ENCODE results near the gene RERE. TPM values are rescaled to one million over a fixed set of nuclear protein-coding genes. Genes with fewer than 3 reads are reported as not detected.
A peak's percentile ranks its signal among the peaks of the same experiment; 100 is the strongest.

Gene RERE
- total RNA-seq, 1 experiment from 2014 or later: 47.4 TPM

GRCh38 chr1:8329858-8330257 lies 487.6 kb downstream of the RERE start:
- no peak overlapping the region for H3K27ac ChIP-seq

GRCh38 chr1:8329439-8329838 lies 488.0 kb downstream of the RERE start:
- Histone ChIP-seq H3K36me3 (peaks cover 21% of the 10 kb centered on the region), H3K4me3 (no peak overlapping the region), H3K27ac (no peak overlapping the region), H3K9me3 (replicated peaks) (no peaks in the 10 kb centered on the region), H3K27me3 (no peaks in the 10 kb centered on the region), H3K4me1 (no peaks in the 10 kb centered on the region)
- DNase-seq: no peak

More at GRCh38 chr1:8329858-8330257, 487.6 kb downstream of the RERE start:
- H3K27me3 ChIP-seq: no peaks in the 10 kb centered on the region
- no peaks in the 10 kb centered on the region for H3K9me3 ChIP-seq (replicated peaks)
- H3K4me3 ChIP-seq: no peak overlapping the region
- DNase-seq: no peak
- H3K4me1 ChIP-seq: no peaks in the 10 kb centered on the region
- peaks cover 24% of the 10 kb centered on the region for H3K36me3 ChIP-seq

- Histone ChIP-seq H3K27me3 (no peaks in the 10 kb centered on the region), H3K36me3 (peaks cover 11% of the 10 kb centered on the region), H3K9me3 (replicated peaks) (no peaks in the 10 kb centered on the region), H3K27ac (no peak overlapping the region), H3K4me3 (no peak overlapping the region), H3K4me1 (no peaks in the 10 kb centered on the region)
- DNase-seq: no peak
Measured at GRCh38 chr1:8328271-8328670, 489.2 kb downstream of the RERE start.

GRCh38 chr1:8326265-8326664 lies 491.2 kb downstream of the RERE start:
- no peak for DNase-seq
- Histone ChIP-seq H3K27me3 (no peaks in the 10 kb centered on the region), H3K4me3 (no peak overlapping the region), H3K27ac (no peak overlapping the region), H3K36me3 (peaks cover 3% of the 10 kb centered on the region), H3K9me3 (replicated peaks) (no peaks in the 10 kb centered on the region), H3K4me1 (no peaks in the 10 kb centered on the region)

- no peak for DNase-seq
- Histone ChIP-seq H3K4me3 (no peak overlapping the region), H3K4me1 (no peaks in the 10 kb centered on the region), H3K27ac (no peak overlapping the region), H3K36me3 (peaks cover 1% of the 10 kb centered on the region), H3K9me3 (replicated peaks) (no peaks in the 10 kb centered on the region), H3K27me3 (no peaks in the 10 kb centered on the region)
Measured at GRCh38 chr1:8325771-8326170, 491.7 kb downstream of the RERE start.

- no peak for DNase-seq
- no peaks in the 10 kb centered on the region for H3K27me3 ChIP-seq
- no peak overlapping the region for H3K27ac ChIP-seq
- no peaks in the 10 kb centered on the region for H3K9me3 ChIP-seq (replicated peaks)
- no peaks in the 10 kb centered on the region for H3K4me1 ChIP-seq
- H3K36me3 ChIP-seq: no peaks in the 10 kb centered on the region
- no peak overlapping the region for H3K4me3 ChIP-seq
Measured at GRCh38 chr1:8324176-8324810, 493.1 kb downstream of the RERE start.

GRCh38 chr1:8323706-8324105 lies 493.7 kb downstream of the RERE start:
- no peak overlapping the region for H3K27ac ChIP-seq
- H3K4me3 ChIP-seq: no peak overlapping the region
- no peaks in the 10 kb centered on the region for H3K4me1 ChIP-seq
- no peaks in the 10 kb centered on the region for H3K27me3 ChIP-seq
- no peaks in the 10 kb centered on the region for H3K36me3 ChIP-seq
- no peaks in the 10 kb centered on the region for H3K9me3 ChIP-seq (replicated peaks)
- peak in 1 of 2 experiments; percentile 37 for DNase-seq

DNA sequence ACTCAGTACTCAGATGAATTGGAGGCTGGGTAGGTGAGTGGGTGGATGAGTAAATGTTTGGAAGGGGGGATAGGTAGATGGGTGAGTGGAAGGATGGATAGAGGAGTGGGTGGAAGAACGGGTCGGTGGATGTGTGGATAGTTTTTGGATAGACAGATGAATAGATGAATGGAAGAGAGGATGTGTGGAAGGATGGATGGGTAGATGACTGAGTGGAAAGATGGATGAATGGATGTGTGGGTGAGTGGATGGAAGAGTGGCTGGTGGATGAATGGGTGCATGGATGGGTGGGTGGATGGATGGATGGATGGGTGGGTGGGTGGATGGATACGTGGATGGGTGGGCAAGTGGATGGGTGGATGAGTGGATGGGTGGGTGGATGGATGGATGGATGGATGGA lies 495.8 kb downstream of the RERE start:
- Histone ChIP-seq H3K27ac (no peak overlapping the region), H3K4me1 (no peaks in the 10 kb centered on the region; the same call in 1 of the 2 replicates), H3K4me3 (no peak overlapping the region), H3K27me3 (no peaks in the 10 kb centered on the region), H3K9me3 (replicated peaks) (no peaks in the 10 kb centered on the region), H3K36me3 (no peaks in the 10 kb centered on the region)
- DNase-seq: no peak

DNA sequence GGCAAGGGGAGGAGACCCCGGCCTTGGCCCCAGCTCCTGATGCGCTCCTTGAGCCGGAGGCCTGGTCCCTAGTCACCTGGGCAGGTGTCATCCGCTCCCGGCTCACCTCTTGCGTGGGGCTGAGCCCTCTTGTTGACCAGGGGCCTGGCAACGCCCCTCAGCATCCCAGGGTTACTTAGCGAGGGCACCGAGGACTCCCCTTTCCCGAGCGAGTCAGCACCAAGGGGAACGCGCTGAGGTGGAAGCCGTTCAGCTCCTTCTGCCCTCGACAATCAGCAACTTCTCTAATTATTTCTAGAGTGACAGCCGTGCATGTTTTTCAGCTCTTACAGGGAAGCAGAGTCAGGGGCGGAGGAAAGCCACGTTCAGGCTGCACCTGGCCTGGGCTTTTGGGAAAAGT lies 499.0 kb downstream of the RERE start:
- Histone ChIP-seq H3K36me3 (no peaks in the 10 kb centered on the region), H3K4me1 (peaks cover 23% of the 10 kb centered on the region), H3K27ac (peak overlapping the region; percentile 35), H3K27me3 (no peaks in the 10 kb centered on the region), H3K4me3 (peak overlapping the region; percentile 69), H3K9me3 (replicated peaks) (no peaks in the 10 kb centered on the region)
- DNase-seq: peak in 1 of 2 experiments; percentile 53

DNA sequence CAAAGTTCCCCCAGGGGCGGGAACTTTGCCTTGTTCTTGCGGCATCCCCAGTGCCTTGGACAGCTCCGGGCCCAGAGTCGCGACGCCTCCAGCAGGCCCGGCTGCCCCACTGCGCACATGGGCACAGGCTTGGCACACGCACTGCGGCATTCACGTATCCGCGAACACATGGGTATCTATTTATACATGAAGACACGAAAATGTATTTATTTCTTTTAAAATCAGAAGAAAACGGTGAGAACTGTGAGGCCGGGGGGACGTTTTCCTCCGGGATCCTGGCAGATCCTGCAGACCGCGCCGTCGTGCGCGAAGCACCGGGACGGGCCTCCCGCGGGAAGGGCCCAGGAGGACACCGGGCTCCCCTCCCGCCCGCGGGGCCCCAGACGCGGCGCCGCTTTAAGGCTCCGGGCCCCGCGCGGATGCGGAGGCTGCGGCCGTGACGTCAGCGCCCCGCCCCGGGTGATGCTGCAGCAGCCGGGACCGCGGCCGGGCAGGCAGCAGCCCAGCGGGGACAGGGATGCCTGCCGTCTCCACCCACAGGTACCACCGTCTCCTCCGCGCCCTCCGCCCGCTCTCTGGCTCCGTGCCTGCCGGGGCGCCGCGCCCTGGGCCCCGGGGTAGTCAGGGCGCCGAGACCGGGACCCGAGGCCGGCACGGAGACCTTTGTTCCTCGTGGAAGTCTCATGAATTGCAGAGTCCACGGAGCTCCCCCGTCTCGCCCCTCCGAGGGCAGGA lies 499.6 kb downstream of the RERE start, which contains the start of gene SLC45A1:
TSS of gene SLC45A1 (plus strand) at position 468 of the 735 bp plus-strand sequence. CDS start 6,216 bp downstream, outside the sequence.
- Histone ChIP-seq H3K27ac (peak within 1 kb of the TSS; percentile 35), H3K9me3 (replicated peaks) (no peaks in the 10 kb centered on the region), H3K27me3 (no peaks in the 10 kb centered on the region), H3K4me3 (peak within 1 kb of the TSS; percentile 69), H3K36me3 (no peaks in the 10 kb centered on the region), H3K4me1 (peaks cover 23% of the 10 kb centered on the region)
- DNase-seq: peak; percentile 74 to 82

- Histone ChIP-seq H3K4me1 (peaks cover 23% of the 10 kb centered on the region), H3K9me3 (replicated peaks) (0 out of 2 replicates have a peak, but pooled peaks cover 8% of the 10 kb centered on the region), H3K4me3 (no peak overlapping the region), H3K27me3 (no peaks in the 10 kb centered on the region), H3K27ac (peak overlapping the region; percentile 31; the same call in 1 of the 2 replicates), H3K36me3 (no peaks in the 10 kb centered on the region)
- peak in 1 of 2 experiments; percentile 42 for DNase-seq
Measured at GRCh38 chr1:8315573-8316475, 501.6 kb downstream of the RERE start.

DNA sequence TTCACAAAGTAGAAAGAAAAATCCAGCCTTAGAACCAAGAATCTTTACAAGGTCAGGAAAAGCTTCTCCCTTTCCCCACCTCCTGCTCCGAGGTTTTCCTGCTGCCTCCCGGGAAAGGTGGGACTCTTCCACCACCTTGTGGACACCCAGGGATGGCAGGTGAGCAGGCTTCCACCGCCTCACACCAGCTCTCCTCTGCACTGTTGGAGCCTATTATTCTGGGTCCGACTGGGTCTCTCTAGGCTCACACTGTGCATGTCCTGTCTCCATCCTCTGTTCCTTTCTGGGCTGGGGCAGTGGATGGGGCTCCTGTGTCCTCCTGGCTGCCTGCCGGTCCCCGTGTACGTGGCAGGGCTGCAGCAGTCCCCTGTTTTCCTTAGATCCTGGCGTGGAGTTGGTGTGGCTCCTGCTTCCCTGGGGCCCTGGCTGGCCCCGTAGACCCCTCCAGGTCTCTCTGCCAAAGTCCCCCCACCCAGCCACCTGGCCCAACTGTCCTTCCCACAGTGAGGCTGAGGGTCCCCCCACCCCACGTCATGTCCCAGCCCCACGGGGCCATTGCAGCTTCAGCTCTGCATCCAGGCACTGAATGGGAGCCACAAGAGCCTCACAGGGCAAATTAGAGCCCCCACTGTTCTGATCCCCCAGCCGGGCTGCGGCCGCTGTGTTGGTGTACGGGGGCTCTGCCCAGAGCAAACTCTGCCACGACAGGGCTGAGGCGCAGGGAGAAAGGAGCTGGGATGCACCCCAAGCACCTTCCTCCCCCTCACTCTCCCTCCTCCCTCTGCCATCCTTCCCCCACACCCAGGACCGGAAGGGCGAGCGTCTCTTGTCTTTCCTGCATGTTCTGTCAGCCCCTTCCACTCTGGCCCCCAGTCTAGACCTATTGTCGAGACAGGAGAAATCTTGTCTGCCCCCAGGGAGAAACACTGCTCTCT lies 502.8 kb downstream of the RERE start:
- H3K4me3 ChIP-seq: peak overlapping the region; percentile 5
- H3K4me1 ChIP-seq: peaks cover 23% of the 10 kb centered on the region
- 0 out of 2 replicates have a peak, but pooled peaks cover 8% of the 10 kb centered on the region for H3K9me3 ChIP-seq (replicated peaks)
- H3K27ac ChIP-seq: peak overlapping the region; percentile 31
- H3K36me3 ChIP-seq: no peaks in the 10 kb centered on the region
- peak; percentile 87 to 94 for DNase-seq
- H3K27me3 ChIP-seq: no peaks in the 10 kb centered on the region

- no peak overlapping the region for H3K27ac ChIP-seq
- no peak overlapping the region for H3K4me3 ChIP-seq
- no peak for DNase-seq
- H3K36me3 ChIP-seq: no peaks in the 10 kb centered on the region
- H3K9me3 ChIP-seq (replicated peaks): 0 out of 2 replicates have a peak, but pooled peaks cover 8% of the 10 kb centered on the region
- H3K4me1 ChIP-seq: peaks cover 23% of the 10 kb centered on the region
- H3K27me3 ChIP-seq: no peaks in the 10 kb centered on the region
Measured at GRCh38 chr1:8313231-8313630, 504.2 kb downstream of the RERE start.

All from SJCRH30 (cell line).